NCI-H146 (cell line): ENCODE results near the gene STON2.

Source experiments
- DNase-seq: peaks from one replicate; lab custom pipeline; 2025; lab: John Stamatoyannopoulos, UW

The STON2 gene

GRCh38 chr14:81221579-81222102 lies 178.5 kb downstream of the STON2 start:
- DNase-seq: peak; percentile 26

GRCh38 chr14:81220830-81221578 lies 179.1 kb downstream of the STON2 start, which contains the start of gene GTF2A1:
Gene GTF2A1, minus strand, starts transcription at chr14:81220959. Its CDS starts 441 bp downstream, at chr14:81220518.
- peak; percentile 95 for DNase-seq

- DNase-seq: no peak
Measured at GRCh38 chr14:81220580-81220829, 179.6 kb downstream of the STON2 start.

GRCh38 chr14:81219759-81220579 lies 180.2 kb downstream of the STON2 start:
- DNase-seq: peak; percentile 34

DNA sequence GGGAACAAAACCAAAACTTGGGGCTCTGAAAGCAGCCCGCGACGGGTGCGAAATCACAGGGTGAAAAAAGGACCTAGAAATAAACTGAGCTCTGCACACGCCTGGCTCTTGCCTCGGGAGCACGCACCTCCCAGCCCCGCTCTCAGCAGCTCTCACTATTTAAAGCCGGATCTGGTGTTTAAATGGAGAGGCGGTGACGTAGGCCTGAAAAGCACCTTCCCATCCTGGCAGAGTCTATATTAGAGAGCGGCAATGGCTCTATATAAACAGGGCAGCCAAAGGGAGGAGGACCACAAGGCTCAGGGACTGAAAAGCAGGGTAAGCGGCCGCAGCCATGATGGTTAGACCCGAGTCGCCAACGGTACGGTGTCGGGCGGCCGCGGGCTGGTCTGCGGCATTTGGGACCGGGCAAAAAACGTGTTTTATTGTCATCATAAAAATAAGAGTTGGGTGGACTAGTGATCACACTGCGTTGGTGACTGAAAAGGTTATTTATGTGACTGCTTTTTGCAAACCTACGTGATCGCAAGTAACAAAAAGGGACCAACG lies 180.8 kb downstream of the STON2 start:
- DNase-seq: peak; percentile 94

GRCh38 chr14:81211844-81212243 lies 188.3 kb downstream of the STON2 start:
- no peak for DNase-seq
